ENCODE results near the gene PER1.
"Not testable (repeated sequence)": the region's sequence is repeated elsewhere in the genome, so short reads cannot be mapped to it uniquely, and the experiment has no call there.

Gene PER1

GRCh38 chr17:8152112-8152775 lies at the start of gene PER1:
TSS of gene PER1 (minus strand) at chr17:8152404. CDS start at chr17:8150706, 1,698 bp downstream.
- peak; percentile 76 to 93 (median 79) for DNase-seq (ENCODE audit: low read depth in 3 of 3)

DNA sequence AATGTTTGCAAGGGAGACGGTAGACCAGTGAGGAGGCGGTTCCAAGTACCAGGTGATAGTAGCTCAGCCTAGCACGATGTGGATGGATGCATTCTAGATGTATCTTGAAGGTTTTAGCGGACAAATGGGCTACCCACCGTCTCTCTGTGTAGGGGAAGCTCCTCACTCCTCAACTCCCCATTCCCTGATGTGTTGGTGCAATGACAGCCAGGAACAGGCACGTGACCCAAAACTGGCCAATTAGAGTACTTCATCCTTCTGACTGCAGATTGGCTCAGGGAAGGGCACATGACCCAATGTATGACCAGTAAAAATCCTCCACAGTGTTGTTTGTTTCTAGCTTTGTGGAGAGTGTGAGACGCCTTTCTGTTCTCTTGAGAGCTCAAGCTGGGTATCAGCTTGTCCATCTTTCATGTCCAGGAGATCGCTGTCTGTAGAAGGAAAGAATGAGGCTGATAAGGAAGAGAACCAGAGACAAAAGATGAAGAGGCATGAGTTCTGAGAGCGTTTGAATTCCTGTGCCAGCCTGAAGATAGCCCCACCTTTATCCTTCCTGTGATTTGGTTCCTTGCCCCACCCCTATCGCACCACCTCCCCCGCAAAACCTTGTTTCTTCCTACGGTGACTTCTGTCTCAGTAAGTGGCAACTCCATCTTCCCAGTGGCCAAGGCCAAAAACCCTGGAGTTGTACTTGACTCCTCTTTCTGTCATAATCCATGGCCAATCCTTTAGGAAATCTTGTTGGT lies 40.0 kb upstream of the PER1 start:
- DNase-seq (ENCODE audit: low read depth in 3 of 3) = peak in 1 of 3 experiments; percentile 39

DNA sequence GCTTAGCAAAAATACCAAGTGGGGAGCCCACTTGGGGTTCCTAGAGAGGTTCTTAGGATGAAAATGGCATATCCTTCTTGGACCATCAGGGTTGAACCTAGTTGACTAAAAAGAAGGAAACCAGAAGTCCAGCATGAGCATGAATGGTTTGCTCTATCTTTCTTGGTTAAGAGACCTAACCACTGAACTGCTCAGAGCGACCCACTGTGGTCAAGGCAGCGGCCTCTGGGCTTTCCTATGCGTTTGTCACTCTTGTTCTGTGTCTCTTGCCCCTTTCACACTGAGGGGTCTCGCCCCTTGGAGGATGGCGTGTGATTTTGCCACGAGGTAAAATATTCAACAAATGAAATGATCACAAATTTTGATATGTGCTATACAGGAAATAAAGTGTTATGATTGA lies 38.3 kb upstream of the PER1 start:
- DNase-seq (ENCODE audit: low read depth in 3 of 3) = no peak

DNA sequence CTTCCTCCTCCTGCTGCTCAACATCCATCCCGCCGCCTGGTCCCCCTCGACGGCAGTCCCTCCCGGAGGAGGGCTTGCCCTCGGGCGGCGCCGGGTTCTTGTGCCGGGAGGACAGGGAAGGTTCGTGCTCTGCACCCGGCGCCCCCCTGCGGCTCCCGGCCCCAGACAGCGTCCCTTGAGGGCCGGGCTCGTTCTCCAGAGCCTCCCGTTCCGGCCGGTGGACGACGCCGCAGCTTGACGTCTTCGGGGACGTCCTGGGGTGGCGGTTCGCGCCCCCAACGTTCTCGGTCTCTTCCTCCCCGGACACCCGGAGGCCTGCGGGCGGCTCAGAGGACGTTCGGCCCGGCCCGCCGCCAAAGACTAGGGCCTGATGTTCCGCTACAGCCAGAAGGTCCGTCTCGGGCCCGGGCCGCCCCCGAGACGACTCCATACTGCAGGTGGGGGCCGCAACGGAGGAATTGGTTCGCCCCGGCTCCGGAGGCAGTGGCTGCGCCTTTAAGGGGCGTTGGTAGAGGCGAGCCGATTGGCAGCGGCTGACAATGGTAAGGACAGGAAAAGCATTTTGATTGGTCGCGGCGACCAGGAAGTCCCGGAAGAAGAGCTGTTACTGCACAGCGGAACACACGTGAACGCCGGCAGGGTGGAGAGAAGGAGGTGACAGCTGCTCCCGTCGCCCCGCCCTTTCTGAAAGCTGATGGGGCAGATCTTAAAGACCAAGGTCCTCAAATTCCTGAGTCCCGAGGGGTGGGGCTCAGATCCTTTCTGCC lies 37.7 kb upstream of the PER1 start, which contains the start of gene BORCS6:
TSS of gene BORCS6 (minus strand) at position 470 of the 767 bp plus-strand sequence. CDS start at position 430, 40 bp downstream.
- peak; percentile 86 to 94 (median 90) for DNase-seq (ENCODE audit: low read depth in 3 of 3)

GRCh38 chr17:8189041-8189710 lies 37.0 kb upstream of the PER1 start:
- no peak for DNase-seq (ENCODE audit: low read depth in 3 of 3)

DNA sequence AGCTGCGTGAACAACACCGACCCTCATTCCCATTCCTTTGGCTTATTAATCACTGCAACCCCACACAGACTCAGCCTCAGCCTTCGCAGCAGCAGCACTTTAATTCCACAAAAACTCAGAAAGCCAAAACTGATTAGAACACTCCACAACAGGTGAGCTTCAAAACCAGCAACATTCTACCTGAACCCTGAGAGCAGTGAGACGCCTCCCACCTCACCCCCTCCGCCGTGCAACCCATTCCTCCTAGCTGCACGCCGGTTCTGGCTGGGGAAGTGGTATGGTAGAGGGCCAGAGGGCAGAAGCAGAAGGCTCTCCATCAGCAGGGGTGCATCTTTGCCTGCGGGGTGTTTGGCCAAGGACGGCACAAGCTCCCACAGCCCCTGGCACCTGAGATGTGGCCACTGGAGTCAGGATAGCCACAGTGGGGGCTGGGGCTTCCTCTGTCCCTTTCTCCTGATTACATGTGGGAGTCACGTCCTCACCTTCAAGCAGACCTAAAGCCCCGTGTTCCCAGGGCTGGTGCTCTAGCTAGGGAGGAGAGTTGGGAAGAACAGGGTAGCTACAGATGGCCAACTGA lies 36.1 kb upstream of the PER1 start:
- DNase-seq (ENCODE audit: low read depth in 3 of 3) = no peak

DNA sequence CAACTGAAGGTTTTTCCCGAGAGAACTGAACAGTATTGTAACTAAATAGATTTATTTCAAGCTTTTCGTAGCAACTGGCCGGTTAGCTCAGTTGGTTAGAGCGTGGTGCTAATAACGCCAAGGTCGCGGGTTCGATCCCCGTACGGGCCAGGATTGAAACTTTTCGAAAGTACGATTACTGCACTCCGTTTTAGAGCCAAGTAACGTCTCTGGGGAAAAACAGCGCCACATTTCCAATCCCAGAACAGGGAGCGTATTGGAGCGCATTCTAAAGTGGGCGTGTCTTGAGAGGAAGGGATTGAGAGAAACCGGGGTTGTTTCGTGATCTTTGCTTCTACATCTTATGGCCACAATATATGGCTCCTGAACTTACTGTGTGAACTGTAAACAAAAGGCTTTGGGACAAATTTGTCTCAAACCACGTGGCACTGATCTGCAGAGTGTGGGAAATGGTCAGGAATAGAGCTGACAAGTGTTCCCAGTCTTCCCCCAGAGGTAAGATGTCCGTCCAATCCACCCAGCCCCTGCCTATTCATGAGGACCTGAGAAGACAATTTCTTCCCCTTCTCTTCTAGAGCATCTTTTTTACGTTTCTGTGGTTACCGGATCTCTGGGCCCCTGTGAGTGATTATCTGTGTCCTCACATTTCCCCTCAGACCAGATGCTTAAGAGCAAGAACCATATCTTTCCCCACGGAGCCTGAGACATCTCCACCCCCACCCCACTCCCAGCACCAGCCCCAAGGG lies 35.5 kb upstream of the PER1 start:
- DNase-seq (ENCODE audit: low read depth in 3 of 3) = peak; percentile 84 to 94 (median 88)

- peak; percentile 88 to 98 (median 94) for DNase-seq (ENCODE audit: low read depth in 3 of 3)
These were observed 34.7 kb upstream of the PER1 start for GRCh38 chr17:8186787-8187516.

- DNase-seq (ENCODE audit: low read depth in 3 of 3) = no peak
These were observed 34.2 kb upstream of the PER1 start for GRCh38 chr17:8186446-8186786.

DNA sequence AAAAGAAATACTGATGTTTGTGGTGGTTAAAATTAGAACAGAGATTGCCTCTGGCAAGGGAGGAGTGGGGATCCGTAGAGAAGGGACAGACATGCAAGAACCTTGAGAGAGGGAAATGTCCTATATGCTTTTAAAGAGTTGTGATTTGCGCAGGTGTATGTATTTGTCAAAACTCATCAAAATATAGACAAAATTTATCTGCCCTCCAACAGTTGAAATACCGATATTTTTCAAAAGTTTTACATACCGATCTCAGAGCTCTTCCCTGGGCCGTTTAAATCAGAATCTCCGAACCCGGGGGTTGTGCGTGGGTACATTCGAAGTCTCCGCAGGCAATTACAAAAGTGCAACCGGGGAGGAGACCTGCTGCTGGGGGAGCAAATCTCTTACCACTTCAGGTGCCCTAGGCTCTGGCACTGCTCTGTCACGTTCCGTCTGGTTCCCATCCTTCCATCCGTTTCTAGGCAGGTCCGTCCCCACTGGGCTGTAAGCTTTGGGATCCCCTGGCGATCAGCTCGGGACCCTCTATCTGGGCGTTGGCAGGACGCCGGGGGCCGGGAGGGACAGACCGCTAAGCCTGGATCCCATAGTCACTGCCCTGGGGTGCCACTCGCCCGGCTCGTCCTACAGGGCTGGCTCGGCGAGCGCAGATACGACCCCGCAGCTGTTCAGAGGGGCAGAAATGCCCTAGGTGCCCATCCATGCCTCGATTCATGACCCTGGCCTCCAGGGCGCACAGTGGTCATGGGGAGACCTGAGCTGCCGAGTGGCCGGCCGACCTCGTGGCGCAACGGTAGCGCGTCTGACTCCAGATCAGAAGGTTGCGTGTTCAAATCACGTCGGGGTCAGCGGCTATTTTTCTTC lies 33.6 kb upstream of the PER1 start:
- DNase-seq (ENCODE audit: low read depth in 3 of 3) = peak; percentile 88 to 91 (median 90)

- no peak for DNase-seq (ENCODE audit: low read depth in 3 of 3)
These were observed 25.0 kb upstream of the PER1 start for GRCh38 chr17:8176998-8177731.

- peak; percentile 78 to 86 (median 80) for DNase-seq (ENCODE audit: low read depth in 3 of 3)
These were observed 24.2 kb upstream of the PER1 start, which contains the start of gene TMEM107 for GRCh38 chr17:8176197-8176940. TSS of gene TMEM107 (minus strand) at chr17:8176380. CDS start at chr17:8176286, 94 bp downstream.

GRCh38 chr17:8175795-8176196 lies 23.6 kb upstream of the PER1 start:
- no peak for DNase-seq (ENCODE audit: low read depth in 3 of 3)

GRCh38 chr17:8173871-8174322 lies 21.7 kb upstream of the PER1 start:
- no peak for DNase-seq (ENCODE audit: low read depth in 3 of 3)

- peak; percentile 60 to 85 (median 76) for DNase-seq (ENCODE audit: low read depth in 3 of 3)
These were observed 21.1 kb upstream of the PER1 start for GRCh38 chr17:8173056-8173870.

DNA sequence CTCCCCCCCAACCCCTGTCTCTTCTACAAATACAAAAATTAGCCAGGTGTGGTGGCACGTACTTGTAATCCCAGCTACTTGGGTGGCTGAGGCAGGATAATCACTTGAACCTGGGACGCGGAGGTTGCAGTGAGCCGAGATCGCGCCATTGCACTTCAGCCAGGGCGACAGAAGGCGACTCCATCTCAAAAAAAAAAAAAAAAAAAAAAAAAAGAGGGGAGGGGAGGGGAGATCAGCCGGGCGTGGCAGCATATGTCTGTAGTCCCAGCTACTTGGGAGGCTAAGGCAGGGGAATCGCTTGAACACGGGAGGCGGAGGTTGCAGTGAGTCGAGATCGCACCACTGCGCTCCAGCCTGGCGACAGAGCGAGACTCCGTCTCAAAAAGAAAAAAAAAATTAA lies 18.0 kb upstream of the PER1 start:
- not testable (repeated sequence) for DNase-seq (ENCODE audit: low read depth in 3 of 3)

GRCh38 chr17:8167526-8167925 lies 15.3 kb upstream of the PER1 start:
- DNase-seq (ENCODE audit: low read depth in 3 of 3) = no peak
